ENCODE measurements around the gene ERICH4.

ERICH4 gene

GRCh38 chr19:41441321-41441945 lies 1.5 kb upstream of the ERICH4 start:
- TF ChIP-seq CTCF (IDR thresholded peaks at IDR 0.05; ENCODE audit: low read depth, low read length, missing control alignments), result no peak
- in situ Hi-C loops (cut with HindIII; ENCODE audit: low sequenced_read_pairs), result no loop called here
- H3K4me3 ChIP-seq (ENCODE audit: low read depth, low read length), result no peak overlapping the region
- no peak for DNase-seq (ENCODE audit: low read depth)

- no peak overlapping the region for H3K4me3 ChIP-seq (ENCODE audit: low read depth, low read length)
- in situ Hi-C loops (cut with HindIII; ENCODE audit: low sequenced_read_pairs), result no loop called here
- DNase-seq (ENCODE audit: low read depth), result no peak
- no peak for TF ChIP-seq CTCF (IDR thresholded peaks at IDR 0.05; ENCODE audit: low read depth, low read length, missing control alignments)
Measured at GRCh38 chr19:41443813-41444455, 978 bp downstream of the ERICH4 start.

- H3K4me3 ChIP-seq (ENCODE audit: low read depth, low read length), result no peak overlapping the region
- in situ Hi-C loops (cut with HindIII; ENCODE audit: low sequenced_read_pairs), result no loop called here
- DNase-seq (ENCODE audit: low read depth), result no peak
- TF ChIP-seq CTCF (IDR thresholded peaks at IDR 0.05; ENCODE audit: low read depth, low read length, missing control alignments), result no peak
Measured at GRCh38 chr19:41445575-41445974, 2.6 kb downstream of the ERICH4 start.

GRCh38 chr19:41447732-41448332 lies 4.9 kb downstream of the ERICH4 start:
- no peak overlapping the region for H3K4me3 ChIP-seq (ENCODE audit: low read depth, low read length)
- TF ChIP-seq CTCF (IDR thresholded peaks at IDR 0.05; ENCODE audit: low read depth, low read length, missing control alignments), result peak; percentile 20
- DNase-seq (ENCODE audit: low read depth), result no peak
- in situ Hi-C loops (cut with HindIII; ENCODE audit: low sequenced_read_pairs), result no loop called here

GRCh38 chr19:41449079-41449864 lies 6.3 kb downstream of the ERICH4 start:
- TF ChIP-seq CTCF (IDR thresholded peaks at IDR 0.05; ENCODE audit: low read depth, low read length, missing control alignments), result peak; percentile 99
- H3K4me3 ChIP-seq (ENCODE audit: low read depth, low read length), result no peak overlapping the region
- peak; percentile 34 for DNase-seq (ENCODE audit: low read depth)
- in situ Hi-C loops (cut with HindIII; ENCODE audit: low sequenced_read_pairs), result no loop called here

GRCh38 chr19:41449865-41450178 lies 6.9 kb downstream of the ERICH4 start:
- DNase-seq (ENCODE audit: low read depth), result no peak
- in situ Hi-C loops (cut with HindIII; ENCODE audit: low sequenced_read_pairs), result no loop called here
- H3K4me3 ChIP-seq (ENCODE audit: low read depth, low read length), result no peak overlapping the region
- TF ChIP-seq CTCF (IDR thresholded peaks at IDR 0.05; ENCODE audit: low read depth, low read length, missing control alignments), result no peak
